Duodenal mucosa (tissue), 2 donors: Measurements from ENCODE around the gene TTC1.

ENCODE experiments used
- H3K27ac ChIP-seq: one replicate; pipeline ENCODE4 v1.7.0; 2013; ENCODE audit warnings: low read depth, low read length
- H3K27me3 ChIP-seq, 2 donors: one replicate each; pipeline ENCODE4 v1.7.0; 2013; ENCODE audit warnings: low read length in 2 of 2, control low read depth in 1 of 2; ENCODE audit not compliant: insufficient read depth in 2 of 2, control insufficient read depth in 1 of 2
- H3K36me3 ChIP-seq, 2 donors: one replicate each; pipeline ENCODE4 v1.7.0; 2013; ENCODE audit warnings: low read length in 2 of 2, control low read depth in 1 of 2; ENCODE audit not compliant: insufficient read depth in 2 of 2, control insufficient read depth in 1 of 2
- H3K4me1 ChIP-seq, 2 donors: one replicate each; pipeline ENCODE4 v1.7.0; 2013; ENCODE audit warnings: low read length in 2 of 2, control low read depth in 1 of 2; ENCODE audit not compliant: insufficient read depth in 2 of 2, control insufficient read depth in 1 of 2
- H3K4me3 ChIP-seq, 2 donors: one replicate each; pipeline ENCODE4 v1.7.0; 2013; ENCODE audit warnings: low read length in 2 of 2, low read depth in 1 of 2
- H3K9ac ChIP-seq, 2 donors: one replicate each; pipeline ENCODE4 v1.7.0; 2013; ENCODE audit warnings: low read length in 2 of 2, low read depth in 1 of 2
- H3K9me3 ChIP-seq, 2 donors: one replicate each; pipeline ENCODE4 v1.7.0; 2013; ENCODE audit warnings: low read length in 2 of 2, control low read depth in 1 of 2; ENCODE audit not compliant: control insufficient read depth in 1 of 2

TTC1 gene

DNA sequence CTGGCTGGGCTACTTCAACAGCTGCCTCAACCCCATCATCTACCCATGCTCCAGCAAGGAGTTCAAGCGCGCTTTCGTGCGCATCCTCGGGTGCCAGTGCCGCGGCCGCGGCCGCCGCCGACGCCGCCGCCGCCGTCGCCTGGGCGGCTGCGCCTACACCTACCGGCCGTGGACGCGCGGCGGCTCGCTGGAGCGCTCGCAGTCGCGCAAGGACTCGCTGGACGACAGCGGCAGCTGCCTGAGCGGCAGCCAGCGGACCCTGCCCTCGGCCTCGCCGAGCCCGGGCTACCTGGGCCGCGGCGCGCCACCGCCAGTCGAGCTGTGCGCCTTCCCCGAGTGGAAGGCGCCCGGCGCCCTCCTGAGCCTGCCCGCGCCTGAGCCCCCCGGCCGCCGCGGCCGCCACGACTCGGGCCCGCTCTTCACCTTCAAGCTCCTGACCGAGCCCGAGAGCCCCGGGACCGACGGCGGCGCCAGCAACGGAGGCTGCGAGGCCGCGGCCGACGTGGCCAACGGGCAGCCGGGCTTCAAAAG, 36.9 kb upstream of the TTC1 start:
- H3K9ac ChIP-seq, result no peak overlapping the region
- H3K4me1 ChIP-seq, result no peaks in the 10 kb centered on the region
- H3K27me3 ChIP-seq, result peaks cover 27 to 38% of the 10 kb centered on the region in 2 donors
- H3K9me3 ChIP-seq, result no peaks in the 10 kb centered on the region
- no peaks in the 10 kb centered on the region for H3K36me3 ChIP-seq
- no peak overlapping the region for H3K27ac ChIP-seq
- H3K4me3 ChIP-seq, result no peak overlapping the region

- Histone ChIP-seq H3K4me3 (peak overlapping the region in 1 of 2 donors; percentile 36), H3K27ac (no peak overlapping the region), H3K9me3 (no peaks in the 10 kb centered on the region), H3K27me3 (peaks cover 29 to 31% of the 10 kb centered on the region in 2 donors), H3K9ac (no peak overlapping the region), H3K4me1 (no peaks in the 10 kb centered on the region), H3K36me3 (no peaks in the 10 kb centered on the region)
Measured at GRCh38 chr5:159972538-159973362, 36.2 kb upstream of the TTC1 start.

- Histone ChIP-seq H3K4me3 (no peak overlapping the region), H3K27ac (no peak overlapping the region), H3K4me1 (no peaks in the 10 kb centered on the region), H3K36me3 (no peaks in the 10 kb centered on the region), H3K9me3 (no peaks in the 10 kb centered on the region), H3K27me3 (peaks cover 24 to 25% of the 10 kb centered on the region in 2 donors), H3K9ac (no peak overlapping the region)
Measured at GRCh38 chr5:159975462-159976019, 33.4 kb upstream of the TTC1 start.

DNA sequence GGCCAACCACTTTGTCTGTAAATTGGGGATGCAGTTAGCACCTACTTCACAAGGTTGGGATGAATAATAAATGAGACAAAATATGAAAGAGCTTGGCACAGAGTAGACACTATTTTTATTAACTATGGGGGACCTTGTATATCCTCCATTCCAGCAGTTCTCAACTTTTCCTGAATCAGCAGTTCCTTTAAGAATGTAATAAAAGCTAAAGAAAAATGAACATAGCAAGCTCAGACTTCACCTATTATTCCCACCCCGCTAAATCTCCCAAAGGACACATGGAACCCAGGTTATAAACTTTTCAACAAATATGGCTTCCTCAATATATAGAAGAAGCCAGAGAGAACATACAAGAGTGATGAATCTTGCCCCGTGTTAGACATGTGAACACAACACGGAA, 32.0 kb upstream of the TTC1 start:
- Histone ChIP-seq H3K9ac (no peak overlapping the region), H3K27ac (no peak overlapping the region), H3K4me3 (no peak overlapping the region), H3K9me3 (no peaks in the 10 kb centered on the region), H3K36me3 (no peaks in the 10 kb centered on the region), H3K27me3 (peaks cover 12% of the 10 kb centered on the region in 2 donors), H3K4me1 (no peaks in the 10 kb centered on the region)

DNA sequence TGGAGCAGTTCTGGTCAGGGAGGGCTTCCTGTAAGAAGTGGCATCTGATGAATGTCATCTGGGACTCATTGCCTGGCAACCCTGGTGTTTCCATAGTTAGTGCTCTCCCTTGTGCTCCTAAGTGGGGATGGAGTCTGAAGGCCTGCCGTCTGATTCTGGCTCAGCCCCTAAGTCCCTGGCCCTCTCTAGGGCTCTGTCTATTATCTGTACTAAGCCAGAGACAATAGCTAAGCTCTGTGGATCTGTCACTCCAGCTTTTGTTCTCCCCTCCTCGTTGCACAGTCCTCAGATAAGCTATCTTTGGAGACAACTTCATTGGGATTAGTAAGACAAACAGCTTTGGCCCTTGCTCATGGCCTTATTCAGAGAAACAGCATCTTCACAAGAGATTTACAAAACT, 30.6 kb upstream of the TTC1 start:
- no peak overlapping the region for H3K27ac ChIP-seq
- no peaks in the 10 kb centered on the region for H3K4me1 ChIP-seq
- no peak overlapping the region for H3K4me3 ChIP-seq
- H3K27me3 ChIP-seq, result peaks cover 7 to 11% of the 10 kb centered on the region in 2 donors
- no peak overlapping the region for H3K9ac ChIP-seq
- no peaks in the 10 kb centered on the region for H3K9me3 ChIP-seq
- H3K36me3 ChIP-seq, result no peaks in the 10 kb centered on the region

DNA sequence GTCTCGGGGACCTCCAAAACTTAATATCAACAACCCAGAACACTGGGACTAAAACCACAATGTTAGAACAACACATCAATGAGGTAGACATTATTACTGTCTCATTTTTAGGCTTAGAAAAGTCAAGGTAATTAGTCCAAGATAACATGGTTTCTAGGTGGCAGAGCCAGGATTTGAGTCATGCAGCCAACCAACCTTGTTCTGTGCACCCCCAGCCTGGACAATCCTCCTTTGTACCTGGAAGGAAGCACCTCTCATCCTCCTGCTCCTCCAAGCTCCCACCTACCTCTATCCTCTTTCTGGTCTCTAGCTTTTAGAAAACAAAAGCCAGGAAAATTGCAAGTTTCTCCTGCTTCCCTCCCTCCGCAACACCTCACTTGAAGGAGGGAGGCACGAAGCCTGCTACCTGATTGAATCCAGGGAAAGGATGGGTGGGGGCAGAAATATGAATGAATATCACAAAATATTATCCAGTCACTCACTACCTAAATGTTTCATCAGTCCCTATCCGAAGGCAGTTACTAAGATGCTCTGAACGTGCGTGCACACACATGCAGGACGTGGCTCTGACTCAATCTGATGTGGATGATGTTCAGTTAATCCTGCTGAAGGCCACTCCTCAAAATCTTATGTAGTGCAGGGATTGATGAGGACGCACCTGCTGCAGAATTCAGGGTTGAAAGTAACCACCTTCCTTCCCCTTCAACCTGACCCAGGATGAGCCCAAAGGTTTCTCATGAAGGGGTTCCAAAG, 26.3 kb upstream of the TTC1 start:
- no peaks in the 10 kb centered on the region for H3K9me3 ChIP-seq
- peaks cover 14% of the 10 kb centered on the region in 2 donors for H3K27me3 ChIP-seq
- H3K27ac ChIP-seq, result no peak overlapping the region

DNA sequence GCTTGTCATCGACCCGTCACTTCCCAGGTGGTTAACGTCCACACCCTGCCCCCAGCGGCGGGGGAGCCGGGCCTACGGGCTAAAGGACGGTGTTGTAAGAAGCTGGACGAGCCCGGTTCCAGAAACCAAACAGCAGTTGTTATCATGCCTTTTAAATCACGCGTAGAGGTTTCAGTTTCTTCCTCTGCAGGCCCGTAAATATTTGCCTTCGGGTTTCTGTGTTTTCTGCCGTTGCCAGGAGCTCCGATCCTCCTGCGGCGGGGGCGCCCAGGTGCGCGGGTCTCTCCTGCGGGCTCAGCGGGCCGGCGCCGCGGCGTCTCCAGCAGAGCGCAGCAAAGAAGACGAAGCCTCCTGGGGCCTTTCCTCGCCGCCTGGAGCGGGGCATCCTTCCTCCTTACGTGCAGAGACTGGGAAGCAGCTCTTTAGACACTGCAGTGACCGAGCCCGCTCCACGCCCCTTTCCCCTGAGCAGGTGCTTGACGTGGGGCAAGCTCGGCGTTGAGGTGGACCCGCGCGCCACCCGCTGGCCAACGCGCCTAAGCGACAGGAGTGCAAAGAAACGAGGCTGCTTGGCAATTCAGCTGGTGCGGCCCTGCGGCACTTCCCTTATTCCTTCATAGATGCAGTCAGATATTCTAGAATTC, 21.8 kb upstream of the TTC1 start:
- no peaks in the 10 kb centered on the region for H3K9me3 ChIP-seq
- no peaks in the 10 kb centered on the region for H3K36me3 ChIP-seq
- peaks cover 0 to 12% of the 10 kb centered on the region in 2 donors for H3K4me1 ChIP-seq
- H3K27me3 ChIP-seq, result peaks cover 14 to 20% of the 10 kb centered on the region in 2 donors
- no peak overlapping the region for H3K27ac ChIP-seq
- H3K4me3 ChIP-seq, result peak overlapping the region; percentile 67 to 68
- peak overlapping the region; percentile 9 to 47 for H3K9ac ChIP-seq

More for the DNA sequence above, 26.3 kb upstream of the TTC1 start:
- H3K4me3 ChIP-seq, result no peak overlapping the region
- H3K4me1 ChIP-seq, result peaks cover 0 to 11% of the 10 kb centered on the region in 2 donors
- no peaks in the 10 kb centered on the region for H3K36me3 ChIP-seq
- H3K9ac ChIP-seq, result no peak overlapping the region

- H3K4me3 ChIP-seq, result no peak overlapping the region
- no peak overlapping the region for H3K9ac ChIP-seq
- H3K27me3 ChIP-seq, result peaks cover 10 to 12% of the 10 kb centered on the region in 2 donors
- peaks cover 5 to 6% of the 10 kb centered on the region in 2 donors for H3K9me3 ChIP-seq
- no peak overlapping the region for H3K27ac ChIP-seq
- no peaks in the 10 kb centered on the region for H3K36me3 ChIP-seq
- peaks cover 0 to 12% of the 10 kb centered on the region in 2 donors for H3K4me1 ChIP-seq
Measured at GRCh38 chr5:159990506-159990905, 18.4 kb upstream of the TTC1 start.

DNA sequence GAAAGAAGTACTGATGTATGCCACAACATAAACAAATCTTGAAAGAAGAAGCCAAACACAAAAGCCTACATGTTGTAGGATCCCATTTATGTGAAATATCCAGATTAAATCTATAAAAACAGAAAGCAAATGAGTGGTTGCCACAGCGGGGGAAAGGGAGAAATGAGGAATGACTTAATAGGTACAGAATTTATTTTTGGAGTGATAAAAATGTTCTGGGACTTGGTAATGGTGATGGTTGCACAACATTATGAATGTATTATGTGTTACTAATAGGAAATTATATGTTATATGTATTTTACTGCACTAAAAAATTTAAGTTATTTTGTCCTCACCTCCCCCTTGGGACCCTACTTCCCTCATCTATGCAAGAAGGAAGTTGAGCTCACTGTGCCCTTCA, 16.4 kb upstream of the TTC1 start:
- Histone ChIP-seq H3K36me3 (no peaks in the 10 kb centered on the region), H3K9ac (no peak overlapping the region), H3K27ac (no peak overlapping the region), H3K9me3 (peaks cover 5 to 6% of the 10 kb centered on the region in 2 donors), H3K27me3 (peaks cover 0 to 6% of the 10 kb centered on the region in 2 donors), H3K4me3 (no peak overlapping the region), H3K4me1 (peaks cover 0 to 1% of the 10 kb centered on the region in 2 donors)
